Ectodermal cell (in vitro differentiated cells): ENCODE results near the gene TBL1XR1.
"Not testable (repeated sequence)": the region's sequence is repeated elsewhere in the genome, so short reads cannot be mapped to it uniquely, and the experiment has no call there.

Experiments
- H3K27ac ChIP-seq: 2 replicates; pipeline ENCODE4 v1.7.0; 2013; ENCODE audit warnings: mild to moderate bottlenecking, low read depth, low read length; ENCODE audit not compliant: insufficient read depth, poor library complexity, severe bottlenecking
- H3K27me3 ChIP-seq: 2 replicates; pipeline ENCODE4 v1.7.0; 2013; ENCODE audit warnings: mild to moderate bottlenecking, low read length; ENCODE audit not compliant: insufficient read depth, control insufficient read depth, poor library complexity, severe bottlenecking
- H3K36me3 ChIP-seq: one replicate; pipeline ENCODE4 v1.7.0; 2013; ENCODE audit warnings: low read length; ENCODE audit not compliant: control insufficient read depth, insufficient read depth
- H3K4me1 ChIP-seq: one replicate; pipeline ENCODE4 v1.7.0; 2013; ENCODE audit warnings: low read length; ENCODE audit not compliant: control insufficient read depth, insufficient read depth
- H3K4me3 ChIP-seq: 2 replicates; pipeline ENCODE4 v1.7.0; 2013; ENCODE audit warnings: low read depth, low read length, control low read depth; ENCODE audit not compliant: insufficient read depth
- H3K9me3 ChIP-seq: 2 replicates; pipeline ENCODE4 v1.7.0; 2013; ENCODE audit warnings: mild to moderate bottlenecking, low read length, moderate library complexity; ENCODE audit not compliant: control insufficient read depth
- WGBS, 2 experiments: methylation state at CpG; one replicate each; pipeline ENCODE4 v1.1.7; 2013; ENCODE audit warnings: missing lambda C conversion rate in 2 of 2; 5-methylcytosine and 5-hydroxymethylcytosine counted together

The TBL1XR1 gene

DNA sequence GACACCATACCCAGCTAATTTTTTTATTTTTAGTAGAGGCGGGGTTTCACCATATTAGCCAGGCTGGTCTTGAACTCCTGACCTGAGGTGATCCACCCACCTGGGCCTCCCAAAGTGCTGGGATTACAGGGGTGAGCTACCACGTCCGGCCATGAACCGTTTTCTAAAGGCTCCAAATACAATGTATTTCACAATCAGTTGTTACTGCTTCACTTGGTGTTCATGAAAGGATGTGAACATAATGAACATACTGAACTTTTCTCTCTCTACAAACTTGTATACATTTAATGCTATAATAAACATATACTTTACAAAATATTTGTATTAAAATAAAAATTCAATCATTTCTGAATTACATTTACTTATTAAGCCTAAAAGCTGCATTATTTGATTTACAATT lies 28.9 kb downstream of the TBL1XR1 start:
- H3K4me3 ChIP-seq = no peak overlapping the region
- H3K27me3 ChIP-seq = no peaks in the 10 kb centered on the region
- 89 to 97% methylated on average over 4 of the region's 4 CpGs for WGBS, 2 experiments
- H3K4me1 ChIP-seq = no peaks in the 10 kb centered on the region
- no peaks in the 10 kb centered on the region for H3K9me3 ChIP-seq
- no peaks in the 10 kb centered on the region for H3K36me3 ChIP-seq
- H3K27ac ChIP-seq = no peak overlapping the region

- Histone ChIP-seq H3K4me3 (no peak overlapping the region), H3K9me3 (no peaks in the 10 kb centered on the region), H3K27me3 (no peaks in the 10 kb centered on the region), H3K36me3 (no peaks in the 10 kb centered on the region), H3K27ac (no peak overlapping the region), H3K4me1 (no peaks in the 10 kb centered on the region)
- WGBS, 2 experiments = 95 to 96% methylated on average over 4 of the region's 4 CpGs
Observed at GRCh38 chr3:177162742-177163141, 34.5 kb downstream of the TBL1XR1 start.

DNA sequence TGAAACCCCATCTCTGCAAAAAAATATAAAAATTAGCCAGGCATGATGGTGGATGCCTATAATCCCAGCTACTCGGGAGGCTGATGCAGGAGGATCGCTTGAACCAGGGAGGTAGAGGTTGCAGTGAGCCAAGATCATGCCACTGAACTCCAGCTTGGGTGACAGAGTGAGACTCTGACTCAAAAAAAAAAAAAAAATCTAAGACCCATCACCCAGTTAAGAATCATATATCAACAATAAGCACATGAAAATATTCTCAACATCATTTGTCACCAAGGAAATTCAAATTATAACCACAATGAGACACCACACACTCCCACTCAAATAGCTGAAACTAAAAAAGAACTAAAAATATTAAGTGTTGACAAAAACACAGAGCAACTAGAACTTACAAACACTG lies 35.7 kb downstream of the TBL1XR1 start:
- H3K36me3 ChIP-seq = not testable (repeated sequence)
- WGBS, 2 experiments = 86 to 94% methylated on average over 2 of the region's 2 CpGs

GRCh38 chr3:177158461-177158860 lies 38.8 kb downstream of the TBL1XR1 start:
- Histone ChIP-seq H3K27ac (no peak overlapping the region), H3K4me1 (no peaks in the 10 kb centered on the region), H3K4me3 (no peak overlapping the region), H3K27me3 (no peaks in the 10 kb centered on the region), H3K9me3 (no peaks in the 10 kb centered on the region), H3K36me3 (no peaks in the 10 kb centered on the region)
- WGBS, 2 experiments = 94 to 96% methylated on average over 8 of the region's 8 CpGs

More for the DNA sequence above, 35.7 kb downstream of the TBL1XR1 start:
- not testable (repeated sequence) for H3K9me3 ChIP-seq, H3K4me3 ChIP-seq, H3K27ac ChIP-seq, H3K27me3 ChIP-seq, H3K4me1 ChIP-seq

DNA sequence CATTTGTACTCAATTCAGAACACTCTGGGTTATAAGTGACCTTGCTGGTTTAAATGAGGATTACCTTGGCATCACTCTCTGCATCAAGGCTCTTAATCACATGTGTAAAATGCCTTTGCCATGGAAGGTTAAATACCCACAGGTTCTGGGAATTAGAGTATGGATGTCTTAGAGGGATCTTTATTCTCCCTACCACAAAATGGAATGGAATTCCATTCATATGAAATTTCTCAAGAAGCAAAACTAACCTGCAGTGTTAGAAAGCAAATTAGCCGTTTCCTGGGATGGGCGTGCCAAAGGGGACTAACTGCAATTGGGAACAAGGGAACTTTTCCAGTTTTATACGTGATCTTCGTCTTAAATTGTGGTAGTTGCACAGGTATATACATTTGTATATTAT lies 39.8 kb downstream of the TBL1XR1 start:
- Histone ChIP-seq H3K27ac (no peak overlapping the region), H3K4me3 (no peak overlapping the region), H3K27me3 (no peaks in the 10 kb centered on the region), H3K4me1 (no peaks in the 10 kb centered on the region), H3K36me3 (no peaks in the 10 kb centered on the region), H3K9me3 (no peaks in the 10 kb centered on the region)
- WGBS, 2 experiments = 91 to 92% methylated on average over 2 to 3 of the region's 4 CpGs

DNA sequence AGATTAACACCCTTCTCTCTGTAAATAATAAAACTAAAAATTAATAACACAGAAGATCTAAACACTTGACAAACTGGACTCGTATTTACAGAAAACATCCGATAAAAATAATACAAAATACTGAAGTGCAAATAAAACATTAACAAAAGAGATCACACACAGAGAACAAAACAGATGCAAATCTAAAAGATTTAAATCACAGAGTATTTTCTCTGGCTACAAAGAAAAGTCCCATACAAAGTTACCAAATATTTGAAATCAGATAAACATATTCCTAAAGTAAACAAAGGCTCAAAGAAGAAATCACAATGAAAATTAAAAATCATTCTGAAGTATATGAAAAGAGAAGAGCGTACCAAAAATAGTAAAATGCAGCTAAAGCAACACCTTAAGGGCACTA lies 42.5 kb downstream of the TBL1XR1 start:
- Histone ChIP-seq H3K4me3 (no peak overlapping the region), H3K4me1 (peaks cover 5% of the 10 kb centered on the region), H3K36me3 (no peaks in the 10 kb centered on the region), H3K27ac (no peak overlapping the region), H3K9me3 (no peaks in the 10 kb centered on the region), H3K27me3 (no peaks in the 10 kb centered on the region)
- WGBS, 2 experiments = 78 to 88% methylated on average over 3 of the region's 3 CpGs

DNA sequence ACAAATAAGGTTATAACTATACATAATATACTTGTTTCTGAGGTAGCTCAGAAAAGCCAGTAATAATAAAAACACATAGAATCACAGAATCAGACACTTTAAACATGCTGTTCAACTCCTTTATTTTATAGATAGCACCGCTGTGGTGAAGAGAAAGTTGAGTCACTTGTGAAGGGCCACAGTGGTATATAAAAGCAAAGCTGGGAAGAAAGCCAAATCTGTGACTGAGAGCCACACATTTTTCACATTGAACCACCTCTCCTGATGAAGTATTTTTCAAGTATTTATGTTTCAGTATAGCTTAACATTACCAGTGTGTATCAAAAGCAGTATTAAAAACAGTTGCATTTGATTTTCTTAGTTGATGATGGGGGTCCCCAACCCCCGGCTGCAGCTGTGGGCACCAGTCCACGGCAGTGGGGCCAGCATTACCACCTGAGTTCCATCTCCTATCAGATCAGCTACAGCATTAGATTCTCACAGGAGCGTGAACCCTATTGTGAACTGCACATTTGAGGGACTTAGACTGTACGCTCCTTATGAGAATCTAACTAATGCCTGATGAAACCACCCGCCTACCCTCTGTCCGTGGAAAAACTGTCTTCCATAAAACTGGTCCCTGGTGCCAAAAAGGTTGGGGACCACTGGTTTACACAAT lies 46.2 kb downstream of the TBL1XR1 start:
- peaks cover 5% of the 10 kb centered on the region for H3K4me1 ChIP-seq
- no peak overlapping the region for H3K27ac ChIP-seq
- WGBS, 2 experiments = 91 to 93% methylated on average over 6 to 7 of the region's 7 CpGs
- H3K36me3 ChIP-seq = no peaks in the 10 kb centered on the region
- no peak overlapping the region for H3K4me3 ChIP-seq
- no peaks in the 10 kb centered on the region for H3K27me3 ChIP-seq
- H3K9me3 ChIP-seq = no peaks in the 10 kb centered on the region

DNA sequence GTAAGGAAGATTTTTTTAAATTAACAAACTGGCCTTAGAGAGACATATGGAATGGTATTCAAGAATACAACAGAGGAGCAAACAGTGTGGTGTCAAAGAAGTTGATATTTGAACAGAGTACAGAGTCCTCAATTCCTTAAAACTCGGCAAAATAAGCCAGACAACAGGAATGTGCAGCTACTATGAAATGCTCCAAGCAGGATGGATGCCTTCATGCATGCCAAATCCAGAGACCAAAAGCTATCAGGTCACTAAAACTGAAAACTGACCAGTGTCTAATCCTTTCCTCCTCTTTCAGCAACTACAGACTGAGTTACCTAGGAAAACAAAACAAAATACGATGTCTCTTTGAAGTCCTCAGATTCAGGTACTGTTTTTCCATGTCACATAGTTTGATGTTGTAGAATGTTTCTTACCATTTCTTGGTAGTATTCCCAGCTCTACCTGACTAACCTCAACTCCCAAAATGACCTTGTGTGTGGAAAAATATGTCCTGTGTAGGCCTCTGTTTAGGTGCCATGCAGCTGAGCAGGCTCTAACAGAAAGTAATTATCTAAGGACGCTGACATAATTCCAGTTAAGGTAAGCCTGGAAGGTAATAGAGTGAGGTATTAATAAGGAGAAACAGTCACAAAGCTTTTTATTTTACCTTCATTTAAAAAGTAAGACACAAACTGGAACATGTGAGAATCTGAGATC lies 46.9 kb downstream of the TBL1XR1 start:
- no peak overlapping the region for H3K27ac ChIP-seq
- no peak overlapping the region for H3K4me3 ChIP-seq
- H3K27me3 ChIP-seq = no peaks in the 10 kb centered on the region
- H3K36me3 ChIP-seq = no peaks in the 10 kb centered on the region
- 90 to 91% methylated on average over 3 of the region's 3 CpGs for WGBS, 2 experiments
- no peaks in the 10 kb centered on the region for H3K9me3 ChIP-seq
- peaks cover 5% of the 10 kb centered on the region for H3K4me1 ChIP-seq

- 96 to 97% methylated on average over 3 of the region's 3 CpGs for WGBS, 2 experiments
- Histone ChIP-seq H3K36me3 (no peaks in the 10 kb centered on the region), H3K27ac (no peak overlapping the region), H3K9me3 (no peaks in the 10 kb centered on the region), H3K4me3 (no peak overlapping the region), H3K27me3 (no peaks in the 10 kb centered on the region), H3K4me1 (peaks cover 5% of the 10 kb centered on the region)
Observed at GRCh38 chr3:177149106-177149505, 48.2 kb downstream of the TBL1XR1 start.

- Histone ChIP-seq H3K4me1 (peaks cover 5% of the 10 kb centered on the region), H3K27ac (no peak overlapping the region), H3K4me3 (no peak overlapping the region), H3K36me3 (no peaks in the 10 kb centered on the region), H3K27me3 (no peaks in the 10 kb centered on the region), H3K9me3 (no peaks in the 10 kb centered on the region)
- no CpG with 5 or more reads among the region's 1 CpG for WGBS, 2 experiments
Observed at GRCh38 chr3:177147790-177148189, 49.5 kb downstream of the TBL1XR1 start.
